Epithelial cell of esophagus (primary cell): ENCODE data around the gene SH3GL2.
A peak's percentile ranks its signal among the peaks of the same experiment; 100 is the strongest.

ENCODE experiments used
- DNase-seq: peaks from one replicate; pipeline ENCODE4 v3.0.0; 2010; ENCODE audit warnings: low read depth
- H3K4me3 ChIP-seq: 2 replicates; pipeline ENCODE4 v1.5.1; 2011; ENCODE audit warnings: mild to moderate bottlenecking, low read length, control low read depth
- CTCF ChIP-seq: IDR thresholded peaks from 2 replicates; pipeline ENCODE4 v1.5.1; 2011; ENCODE audit warnings: low read depth, mild to moderate bottlenecking, low read length, control low read depth, inconsistent platforms; ENCODE audit not compliant: insufficient read depth; ENCODE audit errors: missing control alignments

The SH3GL2 gene

GRCh38 chr9:17810317-17810716, 231.5 kb downstream of the SH3GL2 start:
- no peak for TF ChIP-seq CTCF
- H3K4me3 ChIP-seq, result no peak overlapping the region
- no peak for DNase-seq

GRCh38 chr9:17810728-17811571, 232.1 kb downstream of the SH3GL2 start:
- peak; percentile 67 for DNase-seq
- TF ChIP-seq CTCF, result peak; percentile 85
- no peak overlapping the region for H3K4me3 ChIP-seq

GRCh38 chr9:17813798-17814197, 234.9 kb downstream of the SH3GL2 start:
- no peak overlapping the region for H3K4me3 ChIP-seq
- no peak for TF ChIP-seq CTCF
- no peak for DNase-seq

GRCh38 chr9:17816431-17817027, 237.7 kb downstream of the SH3GL2 start:
- H3K4me3 ChIP-seq, result no peak overlapping the region
- TF ChIP-seq CTCF, result no peak

GRCh38 chr9:17824191-17824590, 245.3 kb downstream of the SH3GL2 start:
- no peak for TF ChIP-seq CTCF
- DNase-seq, result no peak

More at GRCh38 chr9:17816431-17817027, 237.7 kb downstream of the SH3GL2 start:
- no peak for DNase-seq

GRCh38 chr9:17824616-17825264, 245.9 kb downstream of the SH3GL2 start:
- H3K4me3 ChIP-seq, result no peak overlapping the region
- no peak for TF ChIP-seq CTCF
- no peak for DNase-seq

More at GRCh38 chr9:17824191-17824590, 245.3 kb downstream of the SH3GL2 start:
- no peak overlapping the region for H3K4me3 ChIP-seq
